PC-3 (cell line): ENCODE measurements around the gene OLFM2.

ENCODE experiments used
- CTCF ChIP-seq: fragments of 300-600 bp; sonication (generic); conservative IDR thresholded peaks from 2 replicates; pipeline ENCODE4 v1.5.1; 2017; ENCODE audit warnings: antibody characterized with exemption, low read depth, mild to moderate bottlenecking, low read length
- EZH2phosphoT487 ChIP-seq: fragments of 300-600 bp; sonication (generic); IDR thresholded peaks from 2 replicates; pipeline ENCODE4 v1.6.1; 2018; ENCODE audit warnings: mild to moderate bottlenecking, antibody characterized with exemption, low read length, borderline replicate concordance

GRCh38 chr19:9936326-9937000 is at the start of gene OLFM2:
- no peak for TF ChIP-seq CTCF
- no peak for TF ChIP-seq EZH2phosphoT487
